GM12801 (cell line): Measurements from ENCODE around the gene NPAS2.

Source experiments
- CTCF ChIP-seq: IDR thresholded peaks from one replicate; pipeline ENCODE4 v1.5.1; 2011; ENCODE audit warnings: control low read depth; ENCODE audit not compliant: insufficient read length; ENCODE audit errors: extremely low read depth

The NPAS2 gene

GRCh38 chr2:100799686-100800085 is 20.3 kb upstream of the NPAS2 start:
- no peak for TF ChIP-seq CTCF

- TF ChIP-seq CTCF = no peak
Measured at GRCh38 chr2:100800915-100801314, 19.0 kb upstream of the NPAS2 start.

GRCh38 chr2:100801402-100801801 is 18.5 kb upstream of the NPAS2 start:
- no peak for TF ChIP-seq CTCF

GRCh38 chr2:100802066-100802465 is 17.9 kb upstream of the NPAS2 start:
- TF ChIP-seq CTCF = no peak

GRCh38 chr2:100803334-100803733 is 16.6 kb upstream of the NPAS2 start:
- TF ChIP-seq CTCF = no peak

GRCh38 chr2:100806550-100806949 is 13.4 kb upstream of the NPAS2 start:
- TF ChIP-seq CTCF = no peak

- no peak for TF ChIP-seq CTCF
Measured at GRCh38 chr2:100807707-100808106, 12.2 kb upstream of the NPAS2 start.

- TF ChIP-seq CTCF = no peak
Measured at GRCh38 chr2:100808582-100808981, 11.4 kb upstream of the NPAS2 start.
